Sigmoid colon (tissue), 4 donors: Measurements from ENCODE around the gene ANO6.

ENCODE experiments used
- CTCF ChIP-seq, 4 experiments: fragments of 450-650 bp in 3 of 4; fragments of 200-600 bp in 1 of 4; IDR thresholded peaks; one replicate each; pipeline ENCODE4 v1.5.1; 2016 to 2019; ENCODE audit warnings: antibody characterized with exemption in 4 of 4, mild to moderate bottlenecking in 3 of 4, moderate library complexity in 2 of 4
- EP300 ChIP-seq, 4 donors: sonication (generic); formaldehyde crosslinking; IDR thresholded peaks; one replicate each; pipeline ENCODE4 v1.6.1; 2017; ENCODE audit warnings: antibody characterized with exemption in 4 of 4
- POLR2A ChIP-seq, 2 donors: fragments of 450-650 bp; IDR thresholded peaks; one replicate each; pipeline ENCODE4 v1.6.1; 2016; ENCODE audit warnings: antibody characterized with exemption in 2 of 2, mild to moderate bottlenecking in 2 of 2, moderate library complexity in 2 of 2

- TF ChIP-seq EP300 (IDR thresholded peaks at IDR 0.05): no peak
- TF ChIP-seq CTCF (IDR thresholded peaks at IDR 0.05): no peak
- TF ChIP-seq POLR2A (IDR thresholded peaks at IDR 0.05): no peak
Observed at GRCh38 chr12:45247589-45247988, 31.7 kb downstream of the ANO6 start.
